HUES64 (cell line): ENCODE results near the gene MAML3.

Experiments
- H3K27ac ChIP-seq: 2 replicates; pipeline ENCODE4 v1.7.0; 2013; ENCODE audit warnings: low read depth, low read length, inconsistent platforms
- H3K27me3 ChIP-seq: 2 replicates; pipeline ENCODE4 v1.6.1; 2013; ENCODE audit warnings: mild to moderate bottlenecking, low read length; ENCODE audit not compliant: insufficient read depth
- H3K36me3 ChIP-seq: 2 replicates; pipeline ENCODE4 v1.6.1; 2013; ENCODE audit warnings: mild to moderate bottlenecking, low read length; ENCODE audit not compliant: insufficient read depth
- H3K4me1 ChIP-seq: 2 replicates; pipeline ENCODE4 v1.6.1; 2013; ENCODE audit warnings: mild to moderate bottlenecking, low read length, moderate library complexity; ENCODE audit not compliant: insufficient read depth
- H3K4me3 ChIP-seq: 2 replicates; pipeline ENCODE4 v1.5.1; 2013; ENCODE audit warnings: mild to moderate bottlenecking, low read length, moderate library complexity
- H3K9ac ChIP-seq: 2 replicates; pipeline ENCODE4 v1.6.1; 2013; ENCODE audit warnings: mild to moderate bottlenecking, low read depth, low read length
- H3K9me3 ChIP-seq: 2 replicates; pipeline ENCODE4 v1.6.1; 2013; ENCODE audit warnings: low read depth, low read length; ENCODE audit not compliant: insufficient read depth
- WGBS: fragments of 150-250, 120-280 bp; methylation state at CpG from one replicate; pipeline ENCODE4 v1.1.7; 2013; ENCODE audit warnings: missing lambda C conversion rate; 5-methylcytosine and 5-hydroxymethylcytosine counted together

The MAML3 gene

DNA sequence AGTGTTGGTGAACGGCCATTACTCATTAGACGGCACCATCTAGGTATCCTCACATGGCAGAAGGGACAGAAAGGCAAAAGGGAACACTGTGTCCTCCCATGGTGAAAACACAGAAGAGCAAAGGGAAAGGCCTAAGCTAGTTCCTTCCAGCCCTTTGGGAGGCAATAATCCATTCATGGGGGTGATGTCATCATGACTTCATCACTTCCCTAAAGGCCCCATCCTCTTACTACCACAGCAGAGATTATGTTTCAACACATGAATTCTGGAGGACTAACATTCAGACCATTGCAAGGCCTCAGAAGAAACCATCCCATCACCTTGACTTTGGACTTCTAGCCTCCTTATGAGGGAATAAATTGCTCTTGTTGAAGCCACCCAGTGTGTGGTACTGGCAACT is 250.1 kb downstream of the MAML3 start:
- no peak overlapping the region for H3K4me3 ChIP-seq
- H3K4me1 ChIP-seq: peaks cover 21% of the 10 kb centered on the region
- peaks cover 3% of the 10 kb centered on the region; the same call in 1 of the 2 replicates for H3K9me3 ChIP-seq
- H3K27ac ChIP-seq: no peak overlapping the region
- 96% methylated on average over 2 of the region's 2 CpGs for WGBS
- no peaks in the 10 kb centered on the region for H3K27me3 ChIP-seq
- no peaks in the 10 kb centered on the region for H3K36me3 ChIP-seq
- no peak overlapping the region for H3K9ac ChIP-seq

DNA sequence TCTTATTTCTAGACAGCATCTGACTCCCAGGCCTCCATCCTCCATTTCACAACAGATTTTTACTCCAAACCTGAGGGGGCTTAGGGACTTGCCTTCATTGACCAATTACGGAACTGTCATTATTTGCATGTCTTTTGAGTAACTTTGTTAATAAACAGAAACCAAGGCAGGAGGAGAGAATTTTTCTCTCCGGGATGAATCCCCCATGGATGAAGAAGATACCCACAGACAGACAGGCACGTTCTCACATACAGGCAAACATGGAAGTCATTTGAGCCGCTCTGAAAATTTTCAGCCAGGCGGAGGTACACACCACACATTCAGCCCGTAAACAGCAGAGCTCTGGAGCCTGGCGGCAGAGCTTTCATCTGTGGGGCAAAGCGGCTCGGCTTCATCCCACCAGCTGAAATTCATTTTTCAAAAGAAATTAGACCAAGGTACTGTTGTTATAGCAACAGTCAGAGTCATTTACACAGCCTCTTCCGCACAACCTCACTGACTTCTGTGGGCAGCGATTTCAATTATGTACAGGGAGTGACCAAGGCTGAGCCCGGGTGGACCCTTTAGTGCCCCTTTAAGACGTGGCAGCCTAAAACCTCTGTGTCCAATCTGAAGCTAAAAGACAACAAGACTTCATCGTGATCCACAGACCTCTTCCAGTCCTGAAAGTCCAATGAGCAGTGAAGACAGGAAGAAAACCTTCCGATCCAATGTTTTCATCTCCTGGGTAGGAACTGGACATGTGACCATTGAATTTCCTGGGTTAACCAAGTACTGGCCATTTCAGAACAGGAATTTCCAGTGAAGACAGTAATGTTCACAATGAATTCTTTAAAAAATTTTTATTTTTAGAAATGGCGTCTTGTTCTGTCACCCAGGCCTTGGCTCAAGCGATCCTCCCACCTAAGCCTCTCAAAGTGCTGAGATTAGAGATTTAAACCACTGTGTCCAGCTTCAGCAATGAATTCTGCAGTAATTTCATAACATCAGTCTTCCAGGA is 251.4 kb downstream of the MAML3 start:
- H3K4me1 ChIP-seq: peaks cover 21% of the 10 kb centered on the region
- no peaks in the 10 kb centered on the region for H3K27me3 ChIP-seq
- H3K4me3 ChIP-seq: no peak overlapping the region
- peaks cover 3% of the 10 kb centered on the region; the same call in 1 of the 2 replicates for H3K9me3 ChIP-seq
- no peak overlapping the region for H3K27ac ChIP-seq
- 92% methylated on average over 16 of the region's 17 CpGs for WGBS
- no peaks in the 10 kb centered on the region for H3K36me3 ChIP-seq
- H3K9ac ChIP-seq: no peak overlapping the region

DNA sequence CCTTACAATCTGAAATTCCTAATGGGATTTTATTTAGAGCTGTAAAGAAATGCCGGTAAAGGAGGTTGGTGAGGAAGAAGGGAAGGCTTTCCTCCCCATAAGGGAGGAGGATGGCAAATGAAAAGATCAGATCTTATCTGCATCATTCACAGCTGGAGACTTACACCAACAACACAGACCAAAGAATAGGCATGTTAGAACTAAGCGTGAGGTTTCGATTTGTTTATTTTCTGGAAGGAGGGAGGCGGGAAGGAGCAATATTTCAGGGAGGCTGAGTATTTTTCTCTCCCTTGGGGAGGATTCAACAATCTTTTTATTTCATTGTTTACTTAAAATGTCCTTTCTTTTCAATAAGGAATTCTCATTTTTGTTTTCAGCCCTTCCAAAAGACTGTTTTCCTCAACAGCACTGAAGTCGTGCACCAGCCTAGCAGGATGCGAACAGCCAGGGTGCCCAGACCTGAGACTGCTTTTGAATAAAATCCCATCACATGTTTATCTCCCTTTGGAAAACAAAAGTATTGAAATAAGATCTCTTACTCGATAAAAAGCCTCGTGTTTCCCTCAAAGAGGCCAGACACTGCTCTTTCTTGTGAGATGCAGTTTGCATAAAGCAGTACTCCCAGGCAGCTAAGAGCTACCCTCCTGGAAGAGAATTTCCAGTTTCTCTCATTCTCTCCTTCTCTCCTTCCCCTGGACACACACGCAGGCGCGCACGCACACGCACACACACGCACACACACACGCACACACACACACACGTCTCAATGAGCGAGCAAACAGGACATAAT is 252.3 kb downstream of the MAML3 start:
- WGBS: 54% methylated on average over 16 of the region's 17 CpGs
- Histone ChIP-seq H3K4me1 (peaks cover 21% of the 10 kb centered on the region), H3K9me3 (peaks cover 3% of the 10 kb centered on the region; the same call in 1 of the 2 replicates), H3K9ac (no peak overlapping the region), H3K27me3 (no peaks in the 10 kb centered on the region), H3K36me3 (no peaks in the 10 kb centered on the region), H3K4me3 (no peak overlapping the region), H3K27ac (no peak overlapping the region)

DNA sequence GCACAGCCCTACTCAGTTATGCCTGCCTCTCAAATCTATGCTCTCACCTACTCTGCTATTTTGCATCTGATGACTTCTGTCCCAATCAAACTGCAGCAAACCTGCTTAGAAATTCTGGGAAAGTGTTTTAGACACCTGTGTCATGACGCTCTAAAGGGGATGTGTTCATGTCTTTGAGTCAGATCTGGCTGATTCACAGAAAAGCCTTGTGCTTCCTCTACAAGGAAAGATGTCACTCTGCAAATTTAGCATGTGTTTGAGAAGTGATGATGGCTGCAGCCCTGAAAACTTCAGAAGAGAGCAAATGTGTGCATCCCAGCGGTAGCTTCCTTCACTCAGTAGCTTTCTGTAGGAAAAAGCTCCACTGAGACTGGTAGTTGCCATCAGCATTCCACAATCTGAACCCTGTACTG is 253.0 kb downstream of the MAML3 start:
- Histone ChIP-seq H3K4me1 (peaks cover 21% of the 10 kb centered on the region), H3K4me3 (no peak overlapping the region), H3K27me3 (no peaks in the 10 kb centered on the region), H3K27ac (no peak overlapping the region), H3K9me3 (peaks cover 3% of the 10 kb centered on the region; the same call in 1 of the 2 replicates), H3K36me3 (no peaks in the 10 kb centered on the region), H3K9ac (no peak overlapping the region)
- WGBS: 65% methylated on average over 2 of the region's 2 CpGs

DNA sequence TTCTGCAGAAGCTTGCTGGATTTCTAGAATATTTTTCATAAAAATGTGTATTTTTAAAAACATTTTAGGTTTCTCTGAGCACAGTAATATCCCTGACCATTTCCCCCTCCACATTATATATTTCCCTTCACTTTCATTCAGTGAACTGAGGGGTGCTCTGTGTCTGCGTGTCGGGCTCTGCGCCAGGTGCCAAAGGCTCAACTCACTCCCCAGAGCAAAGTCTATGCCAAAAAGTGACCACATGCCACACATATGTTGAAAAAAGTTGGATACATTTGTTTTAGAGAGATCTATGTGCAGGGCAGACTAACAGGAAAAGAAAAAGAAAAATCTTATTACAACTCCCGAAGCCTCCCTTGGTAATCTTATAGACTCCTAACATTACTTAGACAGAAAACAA is 254.6 kb downstream of the MAML3 start:
- H3K9ac ChIP-seq: no peak overlapping the region
- 97% methylated on average over 3 of the region's 4 CpGs for WGBS
- no peaks in the 10 kb centered on the region for H3K27me3 ChIP-seq
- no peak overlapping the region for H3K27ac ChIP-seq
- H3K4me3 ChIP-seq: no peak overlapping the region
- no peaks in the 10 kb centered on the region for H3K36me3 ChIP-seq
- H3K4me1 ChIP-seq: peaks cover 21% of the 10 kb centered on the region
- no peaks in the 10 kb centered on the region for H3K9me3 ChIP-seq

DNA sequence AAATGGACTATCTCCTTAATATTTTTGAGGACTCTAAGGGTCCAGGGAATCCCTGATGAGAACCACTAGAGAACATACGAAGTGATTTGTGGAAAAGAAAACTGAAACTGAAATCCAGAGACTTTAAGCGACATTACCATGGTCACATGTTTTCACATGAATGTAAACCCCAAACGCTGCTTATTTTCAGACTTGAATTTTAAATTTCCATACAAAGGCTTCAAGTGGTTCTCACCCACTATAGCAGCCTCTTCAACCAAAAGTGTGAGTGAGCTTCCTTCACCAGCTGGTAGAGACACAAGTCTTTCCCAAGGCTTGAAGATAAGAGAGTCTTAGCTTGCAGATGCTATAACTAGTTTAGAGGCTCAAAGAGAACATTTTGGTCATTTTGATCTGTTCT is 255.7 kb downstream of the MAML3 start:
- Histone ChIP-seq H3K27me3 (no peaks in the 10 kb centered on the region), H3K9me3 (no peaks in the 10 kb centered on the region), H3K4me3 (no peak overlapping the region), H3K9ac (no peak overlapping the region), H3K27ac (no peak overlapping the region), H3K36me3 (no peaks in the 10 kb centered on the region), H3K4me1 (peaks cover 27% of the 10 kb centered on the region)
- WGBS: 93% methylated on average over 3 of the region's 3 CpGs

DNA sequence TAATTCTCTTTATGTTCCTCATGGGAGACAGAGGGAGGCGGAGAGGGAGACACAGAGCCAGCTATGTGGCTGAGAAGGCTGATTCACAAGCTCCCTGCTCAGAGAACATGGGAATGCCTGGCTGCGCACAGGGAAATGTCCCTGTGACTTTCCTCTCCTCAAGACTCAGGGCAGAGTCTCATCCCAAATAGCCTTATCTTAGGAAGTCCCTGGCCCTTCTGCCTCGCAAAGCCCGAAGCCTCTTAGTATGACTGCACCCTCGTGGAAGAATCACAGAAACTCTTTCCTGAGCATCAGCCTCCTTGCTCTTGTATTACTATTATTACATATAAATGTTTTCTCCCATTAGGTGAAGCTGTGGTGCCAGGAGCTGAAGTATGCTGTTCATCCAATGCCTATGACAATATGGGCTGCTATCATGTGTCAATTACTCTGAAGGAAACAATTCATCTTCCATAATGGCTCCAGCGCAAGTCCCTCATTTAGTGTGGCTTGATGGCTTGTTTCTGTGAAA is 257.8 kb downstream of the MAML3 start:
- 97% methylated on average over 6 of the region's 6 CpGs for WGBS
- H3K4me1 ChIP-seq: peaks cover 16% of the 10 kb centered on the region
- no peaks in the 10 kb centered on the region for H3K27me3 ChIP-seq
- H3K27ac ChIP-seq: no peak overlapping the region
- H3K9ac ChIP-seq: no peak overlapping the region
- no peaks in the 10 kb centered on the region for H3K36me3 ChIP-seq
- H3K4me3 ChIP-seq: no peak overlapping the region
- H3K9me3 ChIP-seq: no peaks in the 10 kb centered on the region

DNA sequence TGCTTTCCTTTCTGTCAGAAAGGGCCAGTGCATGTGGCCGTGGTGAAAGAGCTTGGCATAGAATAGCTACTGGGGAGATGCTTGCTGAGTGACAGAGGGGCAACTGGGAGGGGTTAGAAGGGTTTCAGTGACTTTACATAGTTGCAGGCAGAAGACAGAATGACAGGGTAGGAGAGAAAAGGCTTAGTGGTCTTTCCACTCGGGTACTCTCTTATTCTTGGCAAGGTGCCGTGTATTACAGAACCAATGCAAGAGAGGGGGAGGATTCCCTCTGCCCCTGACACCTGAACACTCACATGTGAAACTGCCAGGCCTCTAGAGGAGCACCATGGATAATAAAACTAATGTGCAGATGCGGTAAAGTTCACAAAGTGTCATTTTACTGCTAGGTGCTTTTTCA is 260.2 kb downstream of the MAML3 start:
- no peaks in the 10 kb centered on the region for H3K27me3 ChIP-seq
- WGBS: 87% methylated on average over 4 of the region's 4 CpGs
- no peak overlapping the region for H3K4me3 ChIP-seq

DNA sequence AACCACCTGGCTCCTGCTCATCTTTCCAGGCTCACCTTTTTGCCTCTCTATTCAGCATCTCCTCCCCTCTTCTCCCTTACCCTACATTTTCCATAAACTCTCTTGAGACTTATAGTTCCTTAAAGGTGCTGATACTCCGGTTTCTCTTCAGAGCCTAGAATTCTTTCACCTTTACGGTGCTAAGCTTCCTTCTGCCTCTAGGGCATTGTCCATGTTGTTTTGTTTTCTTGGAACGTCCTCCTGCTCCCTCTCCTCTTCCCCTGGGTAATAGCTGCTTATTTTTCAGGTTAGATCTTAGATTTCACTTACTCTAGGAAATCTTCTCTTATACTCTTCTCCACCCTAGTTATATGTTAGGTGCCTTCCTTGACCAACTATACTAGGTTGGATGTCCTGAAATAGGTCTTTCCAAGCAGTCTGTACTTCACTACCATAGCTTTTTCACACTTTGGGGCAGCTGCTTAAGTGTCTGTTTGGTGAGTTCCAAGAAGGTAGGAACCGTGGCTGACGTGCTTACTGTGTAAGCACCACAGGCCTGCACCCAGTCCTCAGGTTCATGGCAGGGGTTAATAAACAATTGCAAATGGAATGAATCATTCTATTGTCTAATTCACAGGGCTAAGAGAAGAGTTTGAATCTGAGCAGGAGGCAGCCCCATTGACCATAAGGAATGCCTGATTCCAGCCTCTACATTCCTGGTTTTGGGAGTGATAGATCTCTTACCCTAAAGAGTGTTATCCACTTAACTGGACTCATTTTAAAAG is 260.8 kb downstream of the MAML3 start:
- Histone ChIP-seq H3K27me3 (no peaks in the 10 kb centered on the region), H3K4me3 (no peak overlapping the region), H3K27ac (no peak overlapping the region), H3K9me3 (no peaks in the 10 kb centered on the region), H3K9ac (no peak overlapping the region), H3K36me3 (no peaks in the 10 kb centered on the region), H3K4me1 (peaks cover 14% of the 10 kb centered on the region; the same call in 1 of the 2 replicates)
- 65% methylated on average over 5 of the region's 5 CpGs for WGBS

More for the DNA sequence above, 260.2 kb downstream of the MAML3 start:
- Histone ChIP-seq H3K27ac (no peak overlapping the region), H3K36me3 (no peaks in the 10 kb centered on the region), H3K9ac (no peak overlapping the region), H3K4me1 (peaks cover 10% of the 10 kb centered on the region; the same call in 1 of the 2 replicates), H3K9me3 (no peaks in the 10 kb centered on the region)

DNA sequence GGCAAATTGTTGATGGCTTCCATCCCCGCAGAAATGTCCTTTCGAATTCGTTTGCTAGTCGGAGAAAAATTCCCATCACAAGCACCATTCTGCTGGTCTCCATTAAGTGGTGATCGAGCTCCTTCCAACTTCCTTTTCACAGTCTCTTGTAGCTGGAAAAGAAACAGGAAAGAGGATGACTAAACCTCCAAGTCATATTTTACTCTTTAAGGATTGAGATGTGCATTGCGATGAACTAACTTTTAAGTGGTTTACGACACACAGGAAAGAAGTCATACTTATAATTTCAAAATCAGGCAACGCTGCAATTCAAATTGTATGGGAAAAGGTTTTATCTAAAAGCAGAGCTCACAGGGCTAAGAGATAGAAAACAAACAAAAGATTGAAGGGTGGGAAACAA is 263.2 kb downstream of the MAML3 start:
- H3K27me3 ChIP-seq: no peaks in the 10 kb centered on the region
- no peak overlapping the region for H3K9ac ChIP-seq
- H3K9me3 ChIP-seq: no peaks in the 10 kb centered on the region
- peaks cover 27% of the 10 kb centered on the region; the same call in 1 of the 2 replicates for H3K4me1 ChIP-seq
- WGBS: 93% methylated on average over 8 of the region's 8 CpGs
- H3K36me3 ChIP-seq: no peaks in the 10 kb centered on the region
- no peak overlapping the region for H3K27ac ChIP-seq
- H3K4me3 ChIP-seq: no peak overlapping the region
